Stomach (tissue), 9 donors: Measurements from ENCODE around the gene QRFP. TPM values are rescaled to one million over a fixed set of nuclear protein-coding genes. Genes with fewer than 3 reads are reported as not detected.

Experiments used
- DNase-seq, 2 donors: peaks; one replicate each; pipeline versions ENCODE4 v3.0.0 to v3.0.0-alpha.2; 2013 to 2019
- H3K27ac ChIP-seq, 5 donors: fragments of 200-600 bp in 4 of 5; sonication (generic) in 4 of 5; one replicate each; pipeline ENCODE4 v1.5.1; 2013 to 2019; ENCODE audit warnings: mild to moderate bottlenecking in 1 of 5, moderate library complexity in 1 of 5
- H3K27me3 ChIP-seq, 3 donors: fragments of 200-600 bp; sonication (generic); one replicate each; pipeline ENCODE4 v1.5.1; 2017 to 2019; ENCODE audit warnings: mixed run types in 1 of 3
- H3K36me3 ChIP-seq, 4 donors: fragments of 200-600 bp; sonication (generic); 1 replicate in 3 of 4; 2 replicates in 1 of 4; pipeline ENCODE4 v1.5.1; 2016 to 2019
- H3K4me1 ChIP-seq, 4 donors: fragments of 200-600 bp; sonication (generic); one replicate each; pipeline ENCODE4 v1.5.1; 2016 to 2019
- H3K4me3 ChIP-seq, 4 donors: fragments of 200-600 bp; sonication (generic) in 3 of 4; one replicate each; pipeline ENCODE4 v1.5.1; 2016 to 2019; ENCODE audit warnings: mild to moderate bottlenecking in 1 of 4
- H3K9me3 ChIP-seq, 4 donors: fragments of 200-600 bp; sonication (generic); one replicate each; pipeline ENCODE4 v1.5.1; 2016 to 2019
- EP300 ChIP-seq: sonication (generic); formaldehyde crosslinking; IDR thresholded peaks from one replicate; pipeline ENCODE4 v1.6.1; 2017; ENCODE audit warnings: antibody characterized with exemption
- POLR2A ChIP-seq, 4 donors: fragments of 450-650 bp; IDR thresholded peaks; one replicate each; pipeline ENCODE4 v1.6.1; 2016; ENCODE audit warnings: antibody characterized with exemption in 4 of 4, control low read depth in 2 of 4, mild to moderate bottlenecking in 1 of 4, moderate library complexity in 1 of 4
- POLR2AphosphoS5 ChIP-seq, 3 donors: sonication (generic); formaldehyde crosslinking; IDR thresholded peaks; one replicate each; pipeline ENCODE4 v1.6.1; 2016; ENCODE audit warnings: antibody characterized with exemption in 3 of 3
- WGBS, 5 donors: extraction: QIAGEN DNeasy Blood & Tissue Kit in 3 of 5; methylation state at CpG; one replicate each; pipeline versions ENCODE4 v1.1.5 to v1.1.7; 2013 to 2018; 5-methylcytosine and 5-hydroxymethylcytosine counted together
- intact Hi-C: fragments of 100-400 bp; cut with DNase I; formaldehyde crosslinking; loops from one replicate; pipeline ENCODE4 v1.15.1; 2023; ENCODE audit warnings: low total_unique reads
- polyA plus RNA-seq, 3 donors: library from polyadenylated mRNA; stranded (reverse); fragments of 200-250 nt; gene quantifications; one replicate each; pipeline ENCODE4 v1.2.3, GENCODE V29; 2013
- total RNA-seq, 5 donors: library from RNA; depleted of rRNA; stranded (reverse); fragments of >200 nt; gene quantifications; one replicate each; pipeline versions ENCODE4 v1.1.0 to v1.2.3, GENCODE V29; 2014 to 2016
- TF ChIP-seq, protein P1 (sequence below), 7 experiments: fragments of 450-650 bp in 4 of 7; fragments of 200-600 bp in 3 of 7; sonication (generic) in 3 of 7; IDR thresholded peaks; one replicate each; pipeline ENCODE4 v1.5.1; 2016 to 2019; ENCODE audit warnings: antibody characterized with exemption in 7 of 7, control low read depth in 2 of 7, mild to moderate bottlenecking in 1 of 7
- donor health status: healthy with polysubstance abuse.
- donor health status: Bipolar disorder and iron deficiency.
- donor health status: healthy.

Gene QRFP
- total and polyA plus RNA-seq, 8 donors: not detected

DNA sequence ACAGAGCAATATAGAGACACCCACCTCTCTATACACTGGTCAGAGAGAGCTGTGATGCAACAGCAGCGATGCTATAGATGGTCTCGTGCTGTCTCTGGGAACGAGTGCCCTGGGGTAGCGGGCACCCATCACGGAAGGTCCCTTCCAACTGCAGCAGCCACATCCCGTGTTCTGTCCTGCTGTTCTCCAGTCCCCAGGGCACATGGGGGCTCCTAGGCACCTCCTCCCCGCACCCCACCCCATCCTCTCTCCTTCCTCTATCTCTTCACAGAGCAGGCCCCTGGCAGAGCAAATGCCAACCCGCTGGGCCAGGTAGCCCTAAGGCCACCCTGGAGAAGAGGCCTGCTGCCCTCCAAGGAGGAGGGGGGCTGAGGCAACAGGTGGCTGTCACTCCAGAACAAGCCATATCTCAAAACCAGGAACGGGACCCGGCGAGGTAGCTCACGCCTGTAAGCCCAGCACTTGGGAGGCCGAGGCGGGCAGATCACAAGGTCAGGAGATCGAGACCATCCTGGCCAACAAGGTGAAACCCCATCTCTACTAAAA, 34.3 kb upstream of the QRFP start:
- H3K27ac ChIP-seq: no peak overlapping the region
- no peak overlapping the region for H3K4me3 ChIP-seq
- WGBS, 5 donors: 87 to 94% (median 89%) methylated on average over 14 to 15 of the region's 15 CpGs
- no peak for DNase-seq
- intact Hi-C loops: no loop called here
- H3K27me3 ChIP-seq: peaks cover 0 to 64% (median 38%) of the 10 kb centered on the region in 3 donors
- no peaks in the 10 kb centered on the region for H3K9me3 ChIP-seq
- H3K36me3 ChIP-seq: no peaks in the 10 kb centered on the region
- peaks cover 10 to 32% (median 20%) of the 10 kb centered on the region in 4 donors for H3K4me1 ChIP-seq
- TF ChIP-seq POLR2A (IDR thresholded peaks at IDR 0.05): no peak
- TF ChIP-seq, protein P1, sequence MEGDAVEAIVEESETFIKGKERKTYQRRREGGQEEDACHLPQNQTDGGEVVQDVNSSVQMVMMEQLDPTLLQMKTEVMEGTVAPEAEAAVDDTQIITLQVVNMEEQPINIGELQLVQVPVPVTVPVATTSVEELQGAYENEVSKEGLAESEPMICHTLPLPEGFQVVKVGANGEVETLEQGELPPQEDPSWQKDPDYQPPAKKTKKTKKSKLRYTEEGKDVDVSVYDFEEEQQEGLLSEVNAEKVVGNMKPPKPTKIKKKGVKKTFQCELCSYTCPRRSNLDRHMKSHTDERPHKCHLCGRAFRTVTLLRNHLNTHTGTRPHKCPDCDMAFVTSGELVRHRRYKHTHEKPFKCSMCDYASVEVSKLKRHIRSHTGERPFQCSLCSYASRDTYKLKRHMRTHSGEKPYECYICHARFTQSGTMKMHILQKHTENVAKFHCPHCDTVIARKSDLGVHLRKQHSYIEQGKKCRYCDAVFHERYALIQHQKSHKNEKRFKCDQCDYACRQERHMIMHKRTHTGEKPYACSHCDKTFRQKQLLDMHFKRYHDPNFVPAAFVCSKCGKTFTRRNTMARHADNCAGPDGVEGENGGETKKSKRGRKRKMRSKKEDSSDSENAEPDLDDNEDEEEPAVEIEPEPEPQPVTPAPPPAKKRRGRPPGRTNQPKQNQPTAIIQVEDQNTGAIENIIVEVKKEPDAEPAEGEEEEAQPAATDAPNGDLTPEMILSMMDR (IDR thresholded peaks at IDR 0.05): no peak

GRCh38 chr9:130930132-130930803, 33.7 kb upstream of the QRFP start:
- peaks cover 0 to 64% (median 32%) of the 10 kb centered on the region in 3 donors for H3K27me3 ChIP-seq
- WGBS, 5 donors: 86 to 91% (median 90%) methylated on average over 22 to 23 of the region's 23 CpGs

GRCh38 chr9:130929571-130930038, 33.0 kb upstream of the QRFP start:
- no peak for DNase-seq
- H3K36me3 ChIP-seq: no peaks in the 10 kb centered on the region
- H3K9me3 ChIP-seq: no peaks in the 10 kb centered on the region
- H3K4me1 ChIP-seq: peaks cover 10 to 30% (median 20%) of the 10 kb centered on the region in 4 donors
- no peak overlapping the region for H3K27ac ChIP-seq
- WGBS, 5 donors: 85 to 96% (median 88%) methylated on average over 16 to 36 of the region's 36 CpGs
- peaks cover 0 to 64% (median 26%) of the 10 kb centered on the region in 3 donors for H3K27me3 ChIP-seq
- TF ChIP-seq POLR2AphosphoS5 (IDR thresholded peaks at IDR 0.05): no peak
- no peak for TF ChIP-seq POLR2A (IDR thresholded peaks at IDR 0.05)
- no peak for TF ChIP-seq EP300
- TF ChIP-seq, protein P1 (IDR thresholded peaks at IDR 0.05): no peak
- H3K4me3 ChIP-seq: no peak overlapping the region
- intact Hi-C loops: no loop called here

More at GRCh38 chr9:130930132-130930803, 33.7 kb upstream of the QRFP start:
- Histone ChIP-seq H3K4me3 (no peak overlapping the region), H3K27ac (no peak overlapping the region), H3K4me1 (peaks cover 10 to 30% (median 20%) of the 10 kb centered on the region in 4 donors), H3K36me3 (no peaks in the 10 kb centered on the region), H3K9me3 (no peaks in the 10 kb centered on the region)
- no peak for DNase-seq
- intact Hi-C loops: no loop called here
- TF ChIP-seq POLR2AphosphoS5 (IDR thresholded peaks at IDR 0.05) (no peak), EP300 (no peak), POLR2A (IDR thresholded peaks at IDR 0.05) (no peak)
- TF ChIP-seq, protein P1 (IDR thresholded peaks at IDR 0.05): no peak

GRCh38 chr9:130927995-130928900, 31.6 kb upstream of the QRFP start:
- intact Hi-C loops: no loop called here
- 29 to 40% (median 34%) methylated on average over 4 to 14 of the region's 14 CpGs for WGBS, 5 donors

More at GRCh38 chr9:130927995-130928900, 31.6 kb upstream of the QRFP start:
- peak; percentile 48 to 80 for DNase-seq
- peaks cover 0 to 64% (median 22%) of the 10 kb centered on the region in 3 donors for H3K27me3 ChIP-seq
- no peaks in the 10 kb centered on the region for H3K36me3 ChIP-seq
- peak overlapping the region in 2 of 5 donors; percentile 2 for H3K27ac ChIP-seq
- no peaks in the 10 kb centered on the region for H3K9me3 ChIP-seq
- H3K4me1 ChIP-seq: peaks cover 10 to 28% (median 19%) of the 10 kb centered on the region in 4 donors
- H3K4me3 ChIP-seq: no peak overlapping the region
- TF ChIP-seq, protein P1 (IDR thresholded peaks at IDR 0.05): no peak
- TF ChIP-seq POLR2AphosphoS5 (IDR thresholded peaks at IDR 0.05): peak in 1 of 3 donors; percentile 16
